ENCODE results near the gene HEYL. TPM values are rescaled to one million over a fixed set of nuclear protein-coding genes. Genes with fewer than 3 reads are reported as not detected.

HEYL gene
- total RNA-seq, 2 experiments from 2014 or later: 0.05 TPM; not detected in 1

- Histone ChIP-seq H3K36me3 (ENCODE audit: insufficient read depth, low read length) (no peaks in the 10 kb centered on the region), H3K27me3 (ENCODE audit: control insufficient read depth in 1 of 2, insufficient read depth in 2 of 2, low read length in 2 of 2) (peaks cover 0 to 3% of the 10 kb centered on the region in 2 experiments), H3K9me3 (ENCODE audit: control insufficient read depth in 1 of 2, insufficient read depth in 1 of 2, low read length in 2 of 2) (no peaks in the 10 kb centered on the region), H3K4me1 (ENCODE audit: insufficient read depth, low read length) (no peaks in the 10 kb centered on the region), H3K27ac (ENCODE audit: low read depth in 1 of 2, low read length in 2 of 2) (no peak overlapping the region), H3K4me3 (ENCODE audit: low read length) (no peak overlapping the region)
- Mint-ChIP-seq H3K36me3 (ENCODE audit: low read depth) (no peaks in the 10 kb centered on the region), H3K27ac (no peak overlapping the region), H3K4me3 (no peak overlapping the region), H3K27me3 (peaks cover 5% of the 10 kb centered on the region), H3K9me3 (no peaks in the 10 kb centered on the region), H3K4me1 (ENCODE audit: low read depth) (no peaks in the 10 kb centered on the region)
- POLR2A ChIA-PET: no interaction called here
- TF ChIP-seq, protein P1, sequence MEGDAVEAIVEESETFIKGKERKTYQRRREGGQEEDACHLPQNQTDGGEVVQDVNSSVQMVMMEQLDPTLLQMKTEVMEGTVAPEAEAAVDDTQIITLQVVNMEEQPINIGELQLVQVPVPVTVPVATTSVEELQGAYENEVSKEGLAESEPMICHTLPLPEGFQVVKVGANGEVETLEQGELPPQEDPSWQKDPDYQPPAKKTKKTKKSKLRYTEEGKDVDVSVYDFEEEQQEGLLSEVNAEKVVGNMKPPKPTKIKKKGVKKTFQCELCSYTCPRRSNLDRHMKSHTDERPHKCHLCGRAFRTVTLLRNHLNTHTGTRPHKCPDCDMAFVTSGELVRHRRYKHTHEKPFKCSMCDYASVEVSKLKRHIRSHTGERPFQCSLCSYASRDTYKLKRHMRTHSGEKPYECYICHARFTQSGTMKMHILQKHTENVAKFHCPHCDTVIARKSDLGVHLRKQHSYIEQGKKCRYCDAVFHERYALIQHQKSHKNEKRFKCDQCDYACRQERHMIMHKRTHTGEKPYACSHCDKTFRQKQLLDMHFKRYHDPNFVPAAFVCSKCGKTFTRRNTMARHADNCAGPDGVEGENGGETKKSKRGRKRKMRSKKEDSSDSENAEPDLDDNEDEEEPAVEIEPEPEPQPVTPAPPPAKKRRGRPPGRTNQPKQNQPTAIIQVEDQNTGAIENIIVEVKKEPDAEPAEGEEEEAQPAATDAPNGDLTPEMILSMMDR (IDR thresholded peaks at IDR 0.05): no peak
- no peak for DNase-seq
- intact Hi-C loops (cut with DNase I, micrococcal nuclease): no loop called here
- no peak for ATAC-seq (ENCODE audit: poor library complexity)
- CTCF ChIA-PET: interaction anchor here (1.4 kb wide), 1 partner anchor 10 kb away, joined by 4 read pairs; no protein-coding TSS in a partner anchor
Observed at GRCh38 chr1:39596163-39596562, 43.3 kb downstream of the HEYL start.

DNA sequence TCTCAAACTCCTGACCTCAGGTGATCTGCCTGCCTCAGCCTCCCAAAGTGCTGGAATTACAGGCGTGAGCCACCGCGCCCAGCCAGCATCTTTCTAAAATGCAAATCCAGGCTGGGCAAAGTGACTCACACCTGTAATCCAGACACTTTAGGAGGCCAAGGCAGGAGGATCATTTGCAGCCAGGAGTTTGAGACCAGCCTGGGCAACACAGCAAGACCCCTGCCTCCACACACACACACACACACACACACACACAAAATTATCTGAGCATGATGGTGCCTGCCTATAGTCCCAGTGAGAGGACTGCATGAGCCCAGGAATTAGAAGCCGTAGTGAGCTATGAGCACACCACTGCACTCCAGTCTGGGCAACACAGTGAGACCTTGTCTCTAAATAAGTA, 46.1 kb downstream of the HEYL start:
- no peaks in the 10 kb centered on the region for H3K27me3 Mint-ChIP-seq
- no peaks in the 10 kb centered on the region for H3K27me3 ChIP-seq (ENCODE audit: control insufficient read depth in 1 of 2, insufficient read depth in 2 of 2, low read length in 2 of 2)
- H3K4me1 Mint-ChIP-seq (ENCODE audit: low read depth): no peaks in the 10 kb centered on the region
- CTCF ChIA-PET: no interaction called here
- intact Hi-C loops (cut with DNase I, micrococcal nuclease): no loop called here
- no peaks in the 10 kb centered on the region for H3K4me1 ChIP-seq (ENCODE audit: insufficient read depth, low read length)
- H3K36me3 ChIP-seq (ENCODE audit: insufficient read depth, low read length): no peaks in the 10 kb centered on the region
- no peak overlapping the region for H3K27ac Mint-ChIP-seq
- TF ChIP-seq, protein P1 (IDR thresholded peaks at IDR 0.05): no peak
- ATAC-seq (ENCODE audit: poor library complexity) (no peak), DNase-seq (no peak)
- no peak overlapping the region for H3K4me3 Mint-ChIP-seq
- no peaks in the 10 kb centered on the region for H3K9me3 Mint-ChIP-seq
- no peak overlapping the region for H3K27ac ChIP-seq (ENCODE audit: low read depth in 1 of 2, low read length in 2 of 2)
- H3K9me3 ChIP-seq (ENCODE audit: control insufficient read depth in 1 of 2, insufficient read depth in 1 of 2, low read length in 2 of 2): no peaks in the 10 kb centered on the region
- POLR2A ChIA-PET: no interaction called here
- no peaks in the 10 kb centered on the region for H3K36me3 Mint-ChIP-seq (ENCODE audit: low read depth)
- no peak overlapping the region for H3K4me3 ChIP-seq (ENCODE audit: low read length)

GRCh38 chr1:39592069-39592468, 47.4 kb downstream of the HEYL start:
- intact Hi-C loops (cut with DNase I, micrococcal nuclease): no loop called here
- no peak overlapping the region for H3K4me3 Mint-ChIP-seq
- DNase-seq (no peak), ATAC-seq (ENCODE audit: poor library complexity) (no peak)
- H3K27me3 ChIP-seq (ENCODE audit: control insufficient read depth in 1 of 2, insufficient read depth in 2 of 2, low read length in 2 of 2): no peaks in the 10 kb centered on the region
- no peak overlapping the region for H3K4me3 ChIP-seq (ENCODE audit: low read length)
- no peaks in the 10 kb centered on the region for H3K27me3 Mint-ChIP-seq
- no peaks in the 10 kb centered on the region for H3K36me3 ChIP-seq (ENCODE audit: insufficient read depth, low read length)
- H3K4me1 Mint-ChIP-seq (ENCODE audit: low read depth): no peaks in the 10 kb centered on the region
- POLR2A ChIA-PET: no interaction called here
- no peaks in the 10 kb centered on the region for H3K9me3 ChIP-seq (ENCODE audit: control insufficient read depth in 1 of 2, insufficient read depth in 1 of 2, low read length in 2 of 2)
- H3K27ac ChIP-seq (ENCODE audit: low read depth in 1 of 2, low read length in 2 of 2): no peak overlapping the region
- CTCF ChIA-PET: no interaction called here
- TF ChIP-seq, protein P1 (IDR thresholded peaks at IDR 0.05): no peak
- H3K4me1 ChIP-seq (ENCODE audit: insufficient read depth, low read length): no peaks in the 10 kb centered on the region
- no peaks in the 10 kb centered on the region for H3K36me3 Mint-ChIP-seq (ENCODE audit: low read depth)
- H3K27ac Mint-ChIP-seq: no peak overlapping the region
- H3K9me3 Mint-ChIP-seq: no peaks in the 10 kb centered on the region

Data from CD4-positive, alpha-beta T cell (primary cell).